ENCODE data around the gene VAMP7. TPM values are rescaled to one million over a fixed set of nuclear protein-coding genes. Genes with fewer than 3 reads are reported as not detected.
"Not testable (repeated sequence)": the region's sequence is repeated elsewhere in the genome, so short reads cannot be mapped to it uniquely, and the experiment has no call there.

Gene VAMP7
- total RNA-seq, 1 experiment from 2014 or later: 78.4 TPM

GRCh38 chrX:155968791-155969190, 87.6 kb downstream of the VAMP7 start:
- CTCF ChIA-PET: no interaction called here

GRCh38 chrX:155971658-155972057, 90.5 kb downstream of the VAMP7 start:
- H3K9me3 ChIP-seq (ENCODE audit: control insufficient read depth, insufficient read depth, low read depth, low read length); BruUV-seq (replicated peaks); DNase-seq (ENCODE audit: low read depth, low spot score); CTCF ChIA-PET; H3K36me3 ChIP-seq (ENCODE audit: control insufficient read depth, insufficient read depth, low read length); H3K4me1 ChIP-seq (ENCODE audit: control insufficient read depth, insufficient read depth, low read length); H3K27me3 ChIP-seq (ENCODE audit: control insufficient read depth, insufficient read depth, low read length); in situ Hi-C loops (cut with HindIII; ENCODE audit: low pct_unique_long_range_greater_than_20kb, low sequenced_read_pairs); H3K4me3 ChIP-seq (ENCODE audit: low read depth in 2 of 2, low read length in 2 of 2); intact Hi-C loops (cut with micrococcal nuclease; ENCODE audit: unreplicated experiment); H3K27ac ChIP-seq (ENCODE audit: low read length); POLR2A ChIA-PET: not testable (repeated sequence)
- peak; percentile 65; the same call in 1 of the 2 replicates for ATAC-seq
- TF ChIP-seq, protein P1, sequence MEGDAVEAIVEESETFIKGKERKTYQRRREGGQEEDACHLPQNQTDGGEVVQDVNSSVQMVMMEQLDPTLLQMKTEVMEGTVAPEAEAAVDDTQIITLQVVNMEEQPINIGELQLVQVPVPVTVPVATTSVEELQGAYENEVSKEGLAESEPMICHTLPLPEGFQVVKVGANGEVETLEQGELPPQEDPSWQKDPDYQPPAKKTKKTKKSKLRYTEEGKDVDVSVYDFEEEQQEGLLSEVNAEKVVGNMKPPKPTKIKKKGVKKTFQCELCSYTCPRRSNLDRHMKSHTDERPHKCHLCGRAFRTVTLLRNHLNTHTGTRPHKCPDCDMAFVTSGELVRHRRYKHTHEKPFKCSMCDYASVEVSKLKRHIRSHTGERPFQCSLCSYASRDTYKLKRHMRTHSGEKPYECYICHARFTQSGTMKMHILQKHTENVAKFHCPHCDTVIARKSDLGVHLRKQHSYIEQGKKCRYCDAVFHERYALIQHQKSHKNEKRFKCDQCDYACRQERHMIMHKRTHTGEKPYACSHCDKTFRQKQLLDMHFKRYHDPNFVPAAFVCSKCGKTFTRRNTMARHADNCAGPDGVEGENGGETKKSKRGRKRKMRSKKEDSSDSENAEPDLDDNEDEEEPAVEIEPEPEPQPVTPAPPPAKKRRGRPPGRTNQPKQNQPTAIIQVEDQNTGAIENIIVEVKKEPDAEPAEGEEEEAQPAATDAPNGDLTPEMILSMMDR (IDR thresholded peaks at IDR 0.05): peak; percentile 59

More at GRCh38 chrX:155968791-155969190, 87.6 kb downstream of the VAMP7 start:
- no peak overlapping the region for H3K27ac ChIP-seq (ENCODE audit: low read length)
- in situ Hi-C loops (cut with HindIII; ENCODE audit: low pct_unique_long_range_greater_than_20kb, low sequenced_read_pairs): no loop called here
- POLR2A ChIA-PET: no interaction called here
- H3K27me3 ChIP-seq (ENCODE audit: control insufficient read depth, insufficient read depth, low read length): no peaks in the 10 kb centered on the region
- no TSS peak for BruUV-seq (replicated peaks)
- no peak overlapping the region for H3K4me3 ChIP-seq (ENCODE audit: low read depth in 2 of 2, low read length in 2 of 2)
- TF ChIP-seq TCF7L2 (IDR thresholded peaks at IDR 0.05; ENCODE audit: low read depth, low read length): no peak
- no peak for TF ChIP-seq POLR2AphosphoS5 (IDR thresholded peaks at IDR 0.05; ENCODE audit: low read depth, low read length)
- TF ChIP-seq SIN3A (IDR thresholded peaks at IDR 0.05; ENCODE audit: borderline replicate concordance, insufficient read depth, low read depth, low read length): no peak
- TF ChIP-seq, protein P1 (IDR thresholded peaks at IDR 0.05): no peak
- no peak for TF ChIP-seq REST (IDR thresholded peaks at IDR 0.05; ENCODE audit: insufficient read depth in 1 of 2, low read depth in 2 of 2, low read length in 1 of 2)
- H3K4me1 ChIP-seq (ENCODE audit: control insufficient read depth, insufficient read depth, low read length): no peaks in the 10 kb centered on the region
- intact Hi-C loops (cut with micrococcal nuclease; ENCODE audit: unreplicated experiment): no loop called here
- no peak for DNase-seq (ENCODE audit: low read depth, low spot score)
- H3K9me3 ChIP-seq (ENCODE audit: control insufficient read depth, insufficient read depth, low read depth, low read length): no peaks in the 10 kb centered on the region
- no peaks in the 10 kb centered on the region for H3K36me3 ChIP-seq (ENCODE audit: control insufficient read depth, insufficient read depth, low read length)
- ATAC-seq: no peak

- H3K27me3 ChIP-seq (ENCODE audit: control insufficient read depth, insufficient read depth, low read length); CTCF ChIA-PET; BruUV-seq (replicated peaks); DNase-seq (ENCODE audit: low read depth, low spot score); in situ Hi-C loops (cut with HindIII; ENCODE audit: low pct_unique_long_range_greater_than_20kb, low sequenced_read_pairs); H3K4me1 ChIP-seq (ENCODE audit: control insufficient read depth, insufficient read depth, low read length); H3K9me3 ChIP-seq (ENCODE audit: control insufficient read depth, insufficient read depth, low read depth, low read length); ATAC-seq; intact Hi-C loops (cut with micrococcal nuclease; ENCODE audit: unreplicated experiment); H3K27ac ChIP-seq (ENCODE audit: low read length); H3K36me3 ChIP-seq (ENCODE audit: control insufficient read depth, insufficient read depth, low read length); H3K4me3 ChIP-seq (ENCODE audit: low read depth in 2 of 2, low read length in 2 of 2); POLR2A ChIA-PET: not testable (repeated sequence)
Observed at GRCh38 chrX:155972241-155972640, 91.1 kb downstream of the VAMP7 start.

All from Panc1 (cell line).